ENCODE data around the gene CSNK1D. TPM values are rescaled to one million over a fixed set of nuclear protein-coding genes. Genes with fewer than 3 reads are reported as not detected.
A peak's percentile ranks its signal among the peaks of the same experiment; 100 is the strongest.
"Not testable (repeated sequence)": the region's sequence is repeated elsewhere in the genome, so short reads cannot be mapped to it uniquely, and the experiment has no call there.

CSNK1D gene
- total RNA-seq, 1 experiment from 2014 or later = 191 TPM

GRCh38 chr17:82214012-82214628, 59.4 kb downstream of the CSNK1D start:
- Mint-ChIP-seq H3K4me3 (ENCODE audit: unreplicated experiment) (peak overlapping the region; percentile 72), H3K27me3 (ENCODE audit: insufficient read depth, unreplicated experiment) (no peaks in the 10 kb centered on the region), H3K27ac (ENCODE audit: low read depth, unreplicated experiment) (peak overlapping the region; percentile 57), H3K36me3 (ENCODE audit: insufficient read depth, unreplicated experiment) (peaks cover 6% of the 10 kb centered on the region), H3K9me3 (ENCODE audit: unreplicated experiment) (no peaks in the 10 kb centered on the region), H3K4me1 (ENCODE audit: insufficient read depth, unreplicated experiment) (peaks cover 30% of the 10 kb centered on the region)
- intact Hi-C loops (cut with micrococcal nuclease) = no loop called here
- TF ChIP-seq CTCF (IDR thresholded peaks at IDR 0.05; ENCODE audit: unreplicated experiment) = no peak
- BruUV-seq (replicated peaks) = no TSS peak
- CTCF ChIA-PET = interaction anchor here (1.6 kb wide), 1 partner anchor 8 kb away, joined by 4 read pairs; no protein-coding TSS in a partner anchor
- no peak for DNase-seq (ENCODE audit: unreplicated experiment)
- POLR2A ChIA-PET = interaction anchor here (0.7 to 5.1 kb wide), 5 partner anchors 8 to 83 kb away, joined by 3 to 21 read pairs (median 14); partner anchors contain the start of gene SLC16A3

- Mint-ChIP-seq H3K27ac (ENCODE audit: low read depth, unreplicated experiment) (peak overlapping the region; percentile 57), H3K4me1 (ENCODE audit: insufficient read depth, unreplicated experiment) (peaks cover 25% of the 10 kb centered on the region), H3K9me3 (ENCODE audit: unreplicated experiment) (no peaks in the 10 kb centered on the region), H3K4me3 (ENCODE audit: unreplicated experiment) (peak overlapping the region; percentile 72), H3K27me3 (ENCODE audit: insufficient read depth, unreplicated experiment) (no peaks in the 10 kb centered on the region), H3K36me3 (ENCODE audit: insufficient read depth, unreplicated experiment) (peaks cover 6% of the 10 kb centered on the region)
- ChIA-PET CTCF (no interaction called here), POLR2A (interaction anchor here (0.7 to 5.1 kb wide), 5 partner anchors 16 to 317 kb away, joined by 4 to 21 read pairs (median 14); partner anchors contain the start of gene SLC16A3)
- peak; percentile 79 for DNase-seq (ENCODE audit: unreplicated experiment)
- TF ChIP-seq CTCF (IDR thresholded peaks at IDR 0.05; ENCODE audit: unreplicated experiment) = no peak
- intact Hi-C loops (cut with micrococcal nuclease) = no loop called here
- TSS peak; percentile 32 for BruUV-seq (replicated peaks)
Observed at GRCh38 chr17:82213251-82214011, 60.1 kb downstream of the CSNK1D start.

GRCh38 chr17:82212331-82213250, 60.9 kb downstream of the CSNK1D start, which contains the start of gene CCDC57:
CCDC57 (minus strand) TSS chr17:82212842; CDS start chr17:82201944, 10,898 bp downstream.
- H3K27ac Mint-ChIP-seq (ENCODE audit: low read depth, unreplicated experiment) = peak within 1 kb of the TSS; percentile 57

GRCh38 chr17:82210655-82211054, 62.8 kb downstream of the CSNK1D start:
- H3K4me3 Mint-ChIP-seq (ENCODE audit: unreplicated experiment); H3K9me3 Mint-ChIP-seq (ENCODE audit: unreplicated experiment); POLR2A ChIA-PET; BruUV-seq (replicated peaks); CTCF ChIA-PET; H3K27ac Mint-ChIP-seq (ENCODE audit: low read depth, unreplicated experiment); DNase-seq (ENCODE audit: unreplicated experiment); intact Hi-C loops (cut with micrococcal nuclease); H3K27me3 Mint-ChIP-seq (ENCODE audit: insufficient read depth, unreplicated experiment): not testable (repeated sequence)
- Mint-ChIP-seq H3K36me3 (ENCODE audit: insufficient read depth, unreplicated experiment) (peaks cover 15% of the 10 kb centered on the region), H3K4me1 (ENCODE audit: insufficient read depth, unreplicated experiment) (peaks cover 29% of the 10 kb centered on the region)

More at GRCh38 chr17:82212331-82213250, 60.9 kb downstream of the CSNK1D start, which contains the start of gene CCDC57:
- TF ChIP-seq CTCF (IDR thresholded peaks at IDR 0.05; ENCODE audit: unreplicated experiment) = no peak
- BruUV-seq (replicated peaks) = no TSS peak
- ChIA-PET CTCF (interaction anchor here (0.6 kb wide), 1 partner anchor 111 kb away, joined by 3 read pairs; no protein-coding TSS in a partner anchor), POLR2A (interaction anchor here (0.7 to 3.5 kb wide), 5 partner anchors 16 to 318 kb away, joined by 3 to 16 read pairs (median 4); partner anchors contain the start of gene SLC16A3)
- Mint-ChIP-seq H3K36me3 (ENCODE audit: insufficient read depth, unreplicated experiment) (peaks cover 6% of the 10 kb centered on the region), H3K4me1 (ENCODE audit: insufficient read depth, unreplicated experiment) (peaks cover 26% of the 10 kb centered on the region), H3K4me3 (ENCODE audit: unreplicated experiment) (peak within 1 kb of the TSS; percentile 72), H3K9me3 (ENCODE audit: unreplicated experiment) (no peaks in the 10 kb centered on the region), H3K27me3 (ENCODE audit: insufficient read depth, unreplicated experiment) (no peaks in the 10 kb centered on the region)
- intact Hi-C loops (cut with micrococcal nuclease) = no loop called here
- DNase-seq (ENCODE audit: unreplicated experiment) = peak; percentile 67
